ENCODE results near the gene RALGPS1.

- TF ChIP-seq POLR2A (IDR thresholded peaks at IDR 0.05; ENCODE audit: control extremely low read depth in 1 of 2, low read depth in 2 of 2, low read length in 2 of 2) (no peak), CREB1 (IDR thresholded peaks at IDR 0.05) (no peak), JUN (IDR thresholded peaks at IDR 0.05; ENCODE audit: low read depth, low read length) (no peak), SUZ12 (IDR thresholded peaks at IDR 0.05; ENCODE audit: low read length) (no peak), POLR2AphosphoS5 (IDR thresholded peaks at IDR 0.05; ENCODE audit: low read depth, low read length) (no peak), CBX8 (IDR thresholded peaks at IDR 0.05; ENCODE audit: borderline replicate concordance, low read depth, low read length) (no peak), POU5F1 (IDR thresholded peaks at IDR 0.05; ENCODE audit: low read depth, low read length) (no peak)
- TF ChIP-seq, protein P1, sequence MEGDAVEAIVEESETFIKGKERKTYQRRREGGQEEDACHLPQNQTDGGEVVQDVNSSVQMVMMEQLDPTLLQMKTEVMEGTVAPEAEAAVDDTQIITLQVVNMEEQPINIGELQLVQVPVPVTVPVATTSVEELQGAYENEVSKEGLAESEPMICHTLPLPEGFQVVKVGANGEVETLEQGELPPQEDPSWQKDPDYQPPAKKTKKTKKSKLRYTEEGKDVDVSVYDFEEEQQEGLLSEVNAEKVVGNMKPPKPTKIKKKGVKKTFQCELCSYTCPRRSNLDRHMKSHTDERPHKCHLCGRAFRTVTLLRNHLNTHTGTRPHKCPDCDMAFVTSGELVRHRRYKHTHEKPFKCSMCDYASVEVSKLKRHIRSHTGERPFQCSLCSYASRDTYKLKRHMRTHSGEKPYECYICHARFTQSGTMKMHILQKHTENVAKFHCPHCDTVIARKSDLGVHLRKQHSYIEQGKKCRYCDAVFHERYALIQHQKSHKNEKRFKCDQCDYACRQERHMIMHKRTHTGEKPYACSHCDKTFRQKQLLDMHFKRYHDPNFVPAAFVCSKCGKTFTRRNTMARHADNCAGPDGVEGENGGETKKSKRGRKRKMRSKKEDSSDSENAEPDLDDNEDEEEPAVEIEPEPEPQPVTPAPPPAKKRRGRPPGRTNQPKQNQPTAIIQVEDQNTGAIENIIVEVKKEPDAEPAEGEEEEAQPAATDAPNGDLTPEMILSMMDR (IDR thresholded peaks at IDR 0.05; ENCODE audit: control extremely low read depth in 1 of 3, insufficient read depth in 1 of 3, low read depth in 1 of 3, low read length in 3 of 3) = no peak
- TF ChIP-seq, protein P2, sequence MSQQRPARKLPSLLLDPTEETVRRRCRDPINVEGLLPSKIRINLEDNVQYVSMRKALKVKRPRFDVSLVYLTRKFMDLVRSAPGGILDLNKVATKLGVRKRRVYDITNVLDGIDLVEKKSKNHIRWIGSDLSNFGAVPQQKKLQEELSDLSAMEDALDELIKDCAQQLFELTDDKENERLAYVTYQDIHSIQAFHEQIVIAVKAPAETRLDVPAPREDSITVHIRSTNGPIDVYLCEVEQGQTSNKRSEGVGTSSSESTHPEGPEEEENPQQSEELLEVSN (IDR thresholded peaks at IDR 0.05) = no peak
Measured at GRCh38 chr9:127223266-127223665, 308.7 kb downstream of the RALGPS1 start.

Measured in H1 (cell line).